HG02938 (cell line): ENCODE data around the gene IQSEC1.

ENCODE experiments used
- ATAC-seq: cut with Tn5 transposase; IDR thresholded peaks from one replicate; pipeline ENCODE4 v1.9.1; 2021; ENCODE audit warnings: mild to moderate bottlenecking, moderate library complexity; ENCODE audit not compliant: unreplicated experiment

Gene IQSEC1

DNA sequence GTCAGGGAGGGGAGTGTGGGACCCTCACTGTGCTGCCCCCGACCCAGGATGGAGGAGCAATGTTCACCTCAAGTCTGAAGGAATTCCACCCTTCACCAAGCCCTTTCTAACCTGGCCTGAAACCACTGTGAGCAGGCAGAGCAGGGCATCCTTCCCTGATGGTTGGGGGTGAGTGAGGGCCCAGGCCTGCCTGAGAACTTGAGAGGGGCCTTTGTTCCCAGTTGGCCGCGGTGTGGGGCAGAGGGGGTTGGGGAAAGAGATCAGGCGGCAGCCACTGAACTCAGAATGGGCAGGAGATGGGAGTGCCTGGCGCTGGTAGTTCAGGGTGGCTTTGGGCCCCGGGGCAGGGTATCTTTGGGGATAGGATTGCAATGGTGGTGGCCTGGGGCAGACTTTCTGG lies 128.4 kb downstream of the IQSEC1 start:
- ATAC-seq = no peak

DNA sequence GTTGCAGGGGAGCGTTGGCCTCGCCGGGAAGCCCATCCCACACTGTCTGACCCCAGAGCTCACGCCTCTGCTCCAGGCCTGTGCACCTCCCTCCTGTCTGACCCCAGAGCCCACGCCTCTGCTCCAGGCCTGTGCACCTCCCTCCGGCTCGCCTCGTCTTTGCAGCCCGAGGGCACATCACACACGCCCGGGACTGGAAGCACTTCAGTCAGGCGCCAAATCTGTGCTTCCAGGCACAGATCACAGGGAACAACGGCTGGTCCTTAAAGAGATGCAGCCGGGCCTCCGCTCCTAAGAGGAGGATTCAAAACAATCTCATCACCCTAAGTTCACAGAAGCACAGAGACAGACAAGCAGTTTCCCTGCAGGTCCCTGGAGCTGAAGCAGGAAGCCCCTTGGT lies 128.8 kb downstream of the IQSEC1 start:
- ATAC-seq = no peak

GRCh38 chr3:12943124-12944021 lies 129.9 kb downstream of the IQSEC1 start:
- ATAC-seq = no peak

GRCh38 chr3:12941495-12942023 lies 131.7 kb downstream of the IQSEC1 start:
- ATAC-seq = no peak

GRCh38 chr3:12940854-12941253 lies 132.4 kb downstream of the IQSEC1 start:
- ATAC-seq = no peak

- no peak for ATAC-seq
Observed at GRCh38 chr3:12939137-12939536, 134.1 kb downstream of the IQSEC1 start.

DNA sequence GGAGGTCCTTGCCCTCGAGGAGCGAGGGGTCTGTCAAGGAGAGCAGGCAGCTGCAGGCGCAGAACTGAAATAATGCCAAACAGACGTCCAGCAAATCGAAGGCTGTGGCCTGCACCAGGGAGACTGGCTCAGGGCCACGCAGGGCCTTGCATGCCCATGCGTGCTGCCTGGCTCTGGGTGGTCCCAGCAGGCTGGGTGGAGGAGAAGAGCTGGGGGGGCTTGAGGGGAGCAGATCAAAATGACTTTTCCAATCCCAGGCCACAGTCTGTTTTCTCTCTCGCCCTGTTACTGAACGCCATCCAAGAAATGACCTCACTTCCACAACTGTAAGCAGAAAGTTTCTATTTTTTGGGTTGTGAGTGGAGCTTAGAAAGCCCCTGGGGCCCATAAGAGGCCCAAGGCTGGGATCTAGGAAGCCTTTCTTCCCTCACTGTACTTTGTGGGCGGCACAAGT lies 134.9 kb downstream of the IQSEC1 start:
- no peak for ATAC-seq

DNA sequence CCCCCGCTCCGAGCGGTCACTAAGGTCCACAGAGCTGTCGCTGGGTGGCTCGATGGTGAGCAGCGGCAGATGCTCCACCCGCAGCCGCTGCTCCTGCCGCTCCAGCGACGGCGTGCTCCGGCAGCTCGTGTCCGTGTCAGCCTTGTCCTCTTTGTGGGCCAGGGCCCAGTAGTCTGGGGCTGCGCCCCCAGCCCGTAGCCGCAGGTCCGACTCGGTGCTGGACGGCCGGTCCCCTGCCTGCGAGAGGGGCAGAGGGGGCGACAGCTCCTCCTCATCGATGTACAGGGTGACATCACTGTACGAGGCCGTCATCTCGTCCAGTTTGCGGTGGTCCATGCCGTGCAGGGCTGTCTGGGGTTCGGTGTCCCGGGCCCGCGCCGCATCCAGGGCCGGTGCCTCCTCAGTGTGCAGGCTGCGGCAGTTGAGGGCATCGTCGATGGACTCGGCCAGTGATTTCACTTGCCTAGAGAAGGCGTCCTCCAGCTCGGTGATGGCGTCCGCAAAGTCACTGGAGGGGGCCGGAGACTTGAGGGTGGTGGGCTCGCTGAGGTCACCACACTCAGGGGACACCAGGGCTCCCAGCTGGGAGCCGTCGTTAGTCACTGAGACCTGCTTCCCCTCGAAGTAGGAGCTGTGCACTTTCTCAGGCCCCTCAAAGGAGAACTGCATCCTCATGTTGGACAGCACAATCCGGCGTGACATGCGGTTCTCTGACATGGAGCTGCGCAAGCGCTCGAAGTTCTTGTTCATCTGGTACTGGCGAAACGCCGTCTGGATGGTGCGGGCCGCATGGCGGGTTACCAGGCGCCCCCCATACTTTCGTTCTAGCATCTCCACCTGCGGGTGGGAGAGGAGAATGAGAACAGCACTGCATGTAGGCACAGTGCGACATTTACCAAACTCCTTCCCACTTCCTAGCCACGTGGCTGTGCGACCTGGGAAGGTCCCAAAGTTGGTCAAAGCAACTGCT lies 137.1 kb downstream of the IQSEC1 start:
- no peak for ATAC-seq

DNA sequence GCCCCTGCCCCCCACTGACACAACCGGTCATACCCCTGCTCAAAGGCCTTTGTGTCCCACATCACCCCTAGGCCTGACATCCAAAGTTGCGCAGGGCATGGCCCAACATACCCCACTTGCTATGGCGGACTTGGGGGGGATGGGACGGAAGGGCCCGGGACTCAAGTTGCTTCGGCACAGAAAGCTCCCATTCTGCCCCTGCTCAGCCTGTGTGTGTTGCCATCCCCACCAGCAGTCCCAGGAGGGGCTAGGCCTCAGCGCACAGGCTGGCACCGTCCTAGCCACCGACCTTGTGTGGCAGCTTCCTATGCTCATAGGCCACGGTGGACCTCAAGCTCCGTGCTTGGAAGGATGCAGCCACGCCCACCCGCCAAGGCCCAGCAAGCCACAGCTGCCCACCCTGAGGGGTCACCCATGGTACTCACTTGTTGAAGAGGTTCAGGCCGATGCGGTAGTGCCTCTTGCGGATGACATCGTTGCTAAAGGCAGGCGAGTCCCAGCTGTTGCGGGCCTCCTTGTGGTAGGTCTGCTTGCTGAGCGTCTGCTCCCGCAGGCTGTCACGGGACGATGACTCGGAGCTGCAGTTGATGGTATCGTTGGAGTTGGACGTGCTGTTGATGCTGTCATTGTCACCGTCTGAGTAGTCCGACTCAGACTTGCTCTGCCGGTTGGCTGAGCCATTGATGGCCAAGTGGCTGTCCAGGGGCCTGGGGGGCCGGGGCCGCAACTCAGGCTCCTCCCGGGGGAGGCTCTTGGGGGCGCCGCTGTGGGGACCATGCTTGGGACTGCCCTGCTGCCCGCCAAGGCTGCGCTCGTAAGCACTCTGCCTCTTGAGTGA lies 138.0 kb downstream of the IQSEC1 start:
- ATAC-seq = no peak

DNA sequence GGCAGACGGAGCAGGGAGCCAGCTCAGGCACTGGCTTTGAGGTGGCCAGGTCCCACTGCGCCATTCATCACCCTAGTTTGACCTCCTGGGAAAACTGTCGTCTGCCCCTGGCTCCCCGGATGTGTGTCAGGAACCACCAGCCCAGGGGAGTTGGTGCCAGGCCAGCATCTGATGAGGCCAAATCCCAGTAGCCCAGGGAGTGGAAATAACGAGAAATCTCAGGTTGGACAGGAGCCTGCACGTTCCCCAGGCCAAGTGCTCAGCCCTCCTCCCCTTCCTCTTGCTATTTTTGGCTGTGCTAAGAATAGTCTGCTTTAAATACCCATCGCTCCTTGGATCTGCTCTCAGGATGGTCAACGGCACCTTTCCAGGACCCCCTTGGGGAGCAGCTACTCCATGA lies 138.8 kb downstream of the IQSEC1 start:
- no peak for ATAC-seq

DNA sequence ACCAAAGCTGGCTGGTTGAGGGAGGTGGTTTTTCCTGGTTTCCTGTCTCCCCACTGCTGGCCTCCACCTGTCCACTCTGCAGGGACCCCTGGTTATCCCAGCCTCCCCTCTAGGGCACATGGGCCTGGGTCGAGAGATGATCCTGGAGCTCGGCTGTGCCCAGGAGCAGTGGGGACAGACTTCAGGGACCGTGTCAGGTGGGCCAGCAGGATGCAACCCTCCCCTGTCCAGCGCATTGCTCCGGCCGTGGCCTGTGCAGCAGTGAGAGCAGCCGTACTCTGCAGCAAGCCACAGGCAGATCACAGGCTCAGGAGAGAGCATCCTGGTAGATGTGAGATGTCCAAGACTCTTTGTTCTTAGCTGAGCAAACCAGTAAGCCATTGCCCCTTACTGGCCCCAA lies 139.3 kb downstream of the IQSEC1 start:
- ATAC-seq = no peak

- ATAC-seq = no peak
Observed at GRCh38 chr3:12932754-12933153, 140.5 kb downstream of the IQSEC1 start.

DNA sequence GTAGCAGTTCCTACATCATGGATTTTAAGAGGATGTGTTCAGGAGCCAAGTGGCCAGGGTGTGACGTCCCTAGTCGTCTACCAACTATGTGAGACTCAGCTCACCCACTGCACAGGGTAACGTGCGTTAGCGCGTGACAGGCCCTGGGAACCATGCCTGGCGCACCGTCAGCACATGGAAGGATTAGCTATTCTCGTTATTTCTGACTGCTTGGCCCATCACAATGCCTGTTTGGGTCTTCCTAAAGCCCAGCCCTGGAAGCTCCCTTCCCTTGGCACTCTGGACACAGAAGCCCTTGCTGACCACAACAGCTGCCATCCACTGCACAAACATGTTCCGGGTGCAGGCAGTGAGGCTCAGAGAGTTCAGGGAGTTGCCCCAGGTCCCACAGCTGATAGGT lies 140.9 kb downstream of the IQSEC1 start:
- ATAC-seq = no peak

DNA sequence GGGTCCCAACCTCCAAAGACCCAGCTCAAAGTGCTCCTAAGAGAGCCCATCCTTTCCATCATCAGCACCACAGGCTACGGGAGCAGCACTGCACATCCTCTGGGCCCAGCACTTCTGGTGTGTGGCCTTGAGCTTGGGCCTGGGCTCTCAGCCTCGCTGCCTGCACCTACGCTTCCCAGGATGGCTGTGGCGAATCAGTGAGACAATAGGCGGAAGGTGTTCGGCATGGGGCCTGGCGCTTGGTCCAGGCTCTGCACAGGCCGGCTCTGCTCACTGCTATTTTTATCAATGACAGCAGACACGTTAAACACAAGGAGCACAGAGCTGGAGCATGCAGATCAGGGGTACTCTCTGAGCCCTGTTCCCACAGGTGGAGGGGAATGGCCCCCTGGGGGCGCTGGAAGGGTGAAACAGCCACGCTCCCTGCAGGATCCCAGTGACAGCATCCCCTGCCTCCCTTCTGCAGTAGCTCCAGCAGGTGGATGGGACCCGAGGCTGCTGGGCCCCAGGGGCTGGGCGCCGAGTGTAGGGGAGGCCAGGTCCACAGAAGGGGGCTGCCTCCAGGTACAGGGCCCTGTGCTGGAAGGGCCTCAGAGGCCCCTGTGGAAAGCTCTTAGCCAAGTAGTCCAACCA lies 141.8 kb downstream of the IQSEC1 start:
- ATAC-seq = no peak

DNA sequence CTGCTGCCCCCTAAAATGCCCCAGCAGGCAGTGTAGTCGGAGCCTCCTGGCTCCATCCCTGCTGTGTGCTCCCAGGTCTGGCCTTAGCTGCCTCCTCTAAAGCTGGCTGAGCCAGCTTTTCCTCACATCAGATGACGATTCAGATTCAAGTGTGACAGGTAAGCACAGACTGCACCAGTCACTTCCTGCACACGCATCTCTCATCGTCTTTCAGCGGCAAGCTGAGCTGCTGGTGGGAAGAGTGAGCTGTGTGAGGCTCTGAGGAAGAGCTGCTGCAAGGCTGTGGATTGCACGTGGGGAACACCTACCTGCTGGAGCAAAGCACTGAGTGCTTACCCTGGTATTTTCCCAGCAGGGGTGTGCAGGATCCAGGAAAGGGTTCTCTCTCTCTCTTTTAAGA lies 143.4 kb downstream of the IQSEC1 start:
- ATAC-seq = no peak

- no peak for ATAC-seq
Observed at GRCh38 chr3:12926660-12927059, 146.6 kb downstream of the IQSEC1 start.

DNA sequence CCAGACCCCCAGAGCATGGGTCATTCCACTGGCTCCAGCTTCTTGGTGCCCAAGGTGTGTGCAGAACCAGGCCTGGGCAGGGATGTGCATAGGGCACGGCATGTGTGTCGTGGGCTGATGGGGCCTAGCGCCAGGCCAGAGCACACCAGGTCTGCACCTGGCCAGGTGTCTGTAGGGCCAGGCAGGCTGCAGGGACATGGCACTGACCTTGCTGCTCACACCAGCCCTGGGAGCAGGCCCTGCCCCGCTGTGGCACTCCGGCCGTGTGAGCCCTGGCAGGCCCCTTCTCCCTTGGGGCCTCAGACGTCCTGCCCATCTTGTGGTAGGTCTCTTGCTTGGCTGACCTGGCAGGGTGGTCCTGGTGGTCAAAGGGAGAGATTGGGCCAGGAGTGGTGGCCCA lies 147.6 kb downstream of the IQSEC1 start:
- ATAC-seq = no peak

GRCh38 chr3:12924437-12924836 lies 148.8 kb downstream of the IQSEC1 start:
- ATAC-seq = no peak

GRCh38 chr3:12922881-12923431 lies 150.3 kb downstream of the IQSEC1 start:
- no peak for ATAC-seq

DNA sequence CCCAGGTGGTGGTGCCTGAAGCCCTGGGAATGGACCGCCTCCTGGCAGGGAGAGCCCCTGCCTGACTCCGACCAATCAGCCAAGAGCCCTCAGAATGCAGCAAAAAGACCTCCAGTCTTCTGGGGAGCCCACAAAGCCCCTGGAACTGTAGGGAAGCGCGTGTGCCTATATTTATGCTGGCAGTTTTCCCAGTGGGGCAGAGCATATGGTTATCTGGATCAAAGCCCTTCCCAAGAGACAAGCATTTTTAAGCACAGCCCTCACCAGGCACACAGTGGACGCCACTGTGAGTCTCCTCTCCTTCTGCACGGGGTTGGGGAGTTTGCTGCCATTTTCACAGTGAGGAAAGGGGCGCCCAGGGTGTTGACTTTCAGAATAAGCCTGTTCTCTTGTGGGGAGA lies 150.9 kb downstream of the IQSEC1 start:
- ATAC-seq = no peak
